ENCODE results near the gene EPHA3.
"Not testable (repeated sequence)": the region's sequence is repeated elsewhere in the genome, so short reads cannot be mapped to it uniquely, and the experiment has no call there.

The EPHA3 gene

DNA sequence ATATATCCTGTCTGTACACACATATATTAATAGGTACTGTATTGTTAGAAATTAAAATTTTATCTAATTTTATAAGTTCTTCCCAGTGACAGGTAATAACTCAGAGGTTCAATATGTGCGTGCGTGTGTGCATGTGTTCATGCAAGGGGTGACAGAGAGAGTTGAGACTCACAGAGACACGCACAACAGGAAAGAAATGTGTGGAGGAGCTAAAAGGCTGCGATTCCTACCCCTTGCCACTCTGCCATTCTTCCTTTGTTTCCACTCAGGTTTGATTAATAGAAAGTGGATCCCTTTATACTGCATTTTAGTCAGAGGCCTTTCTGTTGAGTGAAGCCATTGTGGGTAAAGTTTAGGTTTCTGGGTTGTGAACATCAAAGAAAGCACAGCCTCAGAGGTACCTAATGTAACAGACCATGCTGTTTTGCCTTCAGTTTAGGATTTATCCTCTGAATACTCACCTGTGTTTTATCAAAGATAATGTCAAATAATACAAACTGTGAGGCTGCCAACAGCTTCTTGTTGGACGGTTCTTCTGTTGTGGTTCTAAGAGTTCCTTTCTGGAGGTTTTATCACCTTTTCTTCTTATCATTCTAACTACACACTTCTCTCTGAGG, 182.3 kb downstream of the EPHA3 start:
- no peak for DNase-seq

DNA sequence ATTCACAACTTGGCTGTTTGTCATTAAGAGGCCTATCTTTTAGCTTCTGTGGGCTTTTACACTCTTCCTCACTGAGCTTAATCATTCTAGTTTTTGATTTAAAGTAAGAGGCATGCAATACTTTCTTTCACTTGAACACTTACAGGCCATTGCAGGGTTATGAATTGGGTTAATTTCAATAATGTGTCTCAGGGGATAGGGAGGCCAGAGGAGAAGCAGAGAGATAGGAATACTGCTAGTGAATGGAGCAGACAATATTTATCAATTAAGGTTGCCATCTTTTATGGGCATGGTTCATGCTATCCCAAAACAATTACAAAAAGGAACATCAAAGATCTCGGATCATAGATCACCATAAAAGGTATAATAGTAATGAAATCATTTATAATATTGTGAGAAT, 189.8 kb downstream of the EPHA3 start:
- DNase-seq = no peak

DNA sequence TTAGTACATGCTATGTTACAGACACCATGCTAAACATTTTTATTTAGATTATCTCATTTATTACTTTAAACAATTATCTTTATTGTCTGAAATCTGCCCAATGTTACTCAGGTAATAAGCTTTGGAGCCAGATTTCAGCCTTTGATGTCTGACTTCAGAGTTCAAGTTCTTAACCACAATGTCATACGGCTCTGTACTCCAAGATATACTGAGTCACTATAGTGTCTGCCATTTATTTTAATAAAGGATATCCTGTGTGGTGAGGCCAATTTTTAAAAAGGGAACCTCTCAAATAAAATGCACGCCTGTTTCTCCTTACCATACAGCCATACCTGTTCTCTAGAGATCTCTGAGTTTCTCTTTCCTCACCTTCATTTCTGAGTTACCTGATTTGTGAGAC, 193.1 kb downstream of the EPHA3 start:
- peak; percentile 21 for DNase-seq

DNA sequence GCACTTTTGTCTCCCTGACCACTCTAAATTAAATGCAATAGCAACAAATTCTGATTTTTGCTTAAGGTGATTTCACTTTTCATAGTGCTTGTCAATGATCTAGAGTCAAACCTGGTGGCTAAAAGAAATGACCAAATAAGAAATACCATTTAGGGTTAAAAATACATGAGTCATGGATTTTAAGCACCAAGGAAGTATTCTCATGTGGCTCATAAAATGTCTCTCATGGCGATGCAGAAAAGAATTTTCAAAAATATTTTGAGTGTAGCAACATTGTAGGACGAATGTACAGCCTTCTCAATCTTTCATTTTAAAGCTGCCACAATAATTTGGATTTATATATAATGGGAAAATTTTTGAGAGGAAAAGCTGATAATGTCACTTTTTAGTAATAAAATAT, 193.6 kb downstream of the EPHA3 start:
- DNase-seq = peak; percentile 49

DNA sequence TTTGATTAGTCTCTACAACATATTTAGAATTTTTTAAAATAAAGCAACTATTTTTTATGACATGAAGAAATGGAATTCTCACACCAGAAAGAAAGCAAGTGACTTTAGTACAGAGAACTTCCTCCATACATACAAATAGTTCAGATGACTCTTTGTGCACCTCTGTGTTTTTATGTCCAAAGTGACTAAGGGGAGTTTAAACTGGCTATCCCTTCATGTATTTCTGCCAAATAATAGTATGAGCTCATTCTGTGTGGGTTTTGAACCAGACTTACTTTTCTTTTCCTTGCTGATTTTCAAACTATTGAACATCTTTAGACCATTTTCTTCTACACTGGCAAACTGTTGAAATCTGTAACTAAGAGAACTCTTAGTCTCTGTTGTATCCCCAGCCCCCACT, 196.3 kb downstream of the EPHA3 start:
- DNase-seq = peak; percentile 74

DNA sequence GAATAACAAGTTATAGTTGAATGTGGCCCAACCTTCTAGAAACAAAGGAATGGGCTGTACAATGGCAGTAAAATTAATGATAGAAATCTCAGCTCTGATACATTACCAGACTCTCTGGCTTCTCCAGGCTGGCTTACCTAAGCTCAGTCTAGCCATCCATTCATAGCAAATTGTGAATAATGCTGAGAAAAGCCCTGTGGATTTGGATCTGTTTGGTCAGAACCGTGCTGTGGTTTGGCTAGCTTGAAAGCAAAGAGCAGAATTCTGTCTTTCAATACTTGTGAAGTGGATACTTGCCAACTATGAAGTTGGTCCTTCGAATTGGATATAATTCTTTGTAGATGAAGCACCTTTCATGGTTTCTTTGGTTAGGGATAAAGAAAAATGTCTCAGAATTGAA, 199.1 kb downstream of the EPHA3 start:
- peak; percentile 58 for DNase-seq

DNA sequence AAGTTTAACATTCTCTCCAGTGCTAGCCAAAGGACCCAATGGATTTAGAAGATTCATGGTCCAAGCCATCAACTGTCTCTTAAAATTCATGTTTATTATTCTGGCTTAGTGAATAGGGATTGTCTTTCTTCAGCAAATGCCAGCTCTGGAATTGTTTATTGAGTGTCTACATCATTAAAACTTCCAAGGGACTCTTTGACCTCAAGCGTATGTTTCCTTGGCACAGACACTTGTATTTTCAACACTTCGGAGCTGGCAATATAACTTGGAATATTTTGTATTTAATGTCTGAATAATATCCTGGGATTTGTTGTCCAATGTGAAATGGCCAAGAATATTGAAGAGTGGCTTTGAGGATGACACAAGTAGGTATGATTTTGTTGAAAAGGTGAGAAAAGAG, 204.2 kb downstream of the EPHA3 start:
- no peak for DNase-seq

DNA sequence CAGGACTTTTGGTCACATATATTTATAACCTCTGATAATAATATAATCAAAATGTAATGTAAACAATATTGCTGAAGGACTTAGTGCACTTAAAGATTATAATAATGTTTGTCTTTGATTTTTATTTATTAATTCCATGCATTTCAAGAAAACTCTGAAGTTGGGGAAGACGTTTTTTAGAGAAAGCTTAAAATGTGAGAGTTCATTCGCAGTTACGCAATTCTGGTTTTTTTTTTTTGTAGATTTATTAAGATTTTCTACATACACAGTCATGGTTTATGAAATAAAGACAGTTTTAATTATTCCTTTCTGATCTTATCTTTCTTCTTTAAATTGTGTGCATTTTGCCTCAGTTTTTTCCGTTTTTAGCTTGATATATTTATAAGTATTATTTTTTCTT, 204.7 kb downstream of the EPHA3 start:
- no peak for DNase-seq

DNA sequence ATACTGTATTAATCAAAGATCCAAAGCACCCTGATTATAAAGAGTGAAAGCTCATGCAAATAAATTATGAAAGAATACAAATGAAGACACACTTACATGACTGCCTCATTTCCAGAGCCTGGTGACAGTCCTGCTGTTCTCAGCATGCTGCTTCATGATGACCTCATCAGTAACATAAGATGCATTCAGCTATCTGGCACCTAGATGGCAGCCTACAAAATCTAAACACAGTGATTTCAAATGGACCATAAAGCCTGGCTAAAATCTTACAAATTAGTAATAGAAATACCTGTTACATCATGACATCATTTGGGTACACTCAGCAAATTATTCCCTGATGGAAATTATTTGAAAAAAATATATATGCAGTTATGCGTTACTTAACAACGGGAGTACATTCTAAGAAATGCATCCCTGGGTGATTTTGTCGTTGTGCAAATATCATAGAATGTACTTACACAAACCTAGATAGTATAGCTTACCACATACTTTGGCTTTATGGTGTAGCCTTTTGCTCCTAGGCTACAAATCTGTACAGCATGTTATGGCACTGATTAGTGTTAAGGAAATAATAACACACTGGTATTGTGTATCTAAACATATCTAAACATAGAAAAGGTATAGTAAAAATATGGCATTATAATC, 207.2 kb downstream of the EPHA3 start:
- peak; percentile 48 for DNase-seq

DNA sequence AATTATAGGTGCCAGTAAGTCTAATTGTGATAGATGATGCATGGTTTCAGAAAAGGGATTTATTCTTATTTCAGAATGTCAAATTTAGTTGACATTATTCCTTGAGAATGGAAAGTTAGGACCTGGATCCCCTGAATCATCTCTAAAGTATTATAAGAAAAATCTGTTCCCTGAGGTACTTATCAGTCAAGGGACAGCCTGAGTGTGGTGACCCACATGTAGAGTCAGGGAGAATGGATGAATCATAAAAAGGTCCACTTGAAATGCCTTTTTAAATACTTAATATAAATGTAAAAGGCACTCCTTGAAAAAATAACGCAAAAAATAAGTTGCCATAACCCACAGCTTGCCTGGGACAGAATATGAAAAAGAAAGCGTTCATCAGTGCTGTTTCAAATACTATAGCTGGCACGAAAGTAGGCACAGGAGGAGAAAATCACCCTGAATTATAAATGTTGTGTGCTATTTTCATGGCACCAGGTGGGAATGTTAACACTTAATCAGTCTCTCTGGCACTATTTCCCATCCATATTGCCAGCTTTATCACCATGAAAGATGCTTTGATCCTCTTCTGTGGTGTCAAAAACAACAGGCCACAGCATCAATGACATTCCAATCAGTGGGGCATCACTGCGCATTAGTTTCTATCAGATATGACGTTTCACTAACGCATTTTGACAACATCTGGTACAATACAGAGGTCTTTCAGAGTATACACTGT, 208.5 kb downstream of the EPHA3 start:
- DNase-seq = peak; percentile 14

DNA sequence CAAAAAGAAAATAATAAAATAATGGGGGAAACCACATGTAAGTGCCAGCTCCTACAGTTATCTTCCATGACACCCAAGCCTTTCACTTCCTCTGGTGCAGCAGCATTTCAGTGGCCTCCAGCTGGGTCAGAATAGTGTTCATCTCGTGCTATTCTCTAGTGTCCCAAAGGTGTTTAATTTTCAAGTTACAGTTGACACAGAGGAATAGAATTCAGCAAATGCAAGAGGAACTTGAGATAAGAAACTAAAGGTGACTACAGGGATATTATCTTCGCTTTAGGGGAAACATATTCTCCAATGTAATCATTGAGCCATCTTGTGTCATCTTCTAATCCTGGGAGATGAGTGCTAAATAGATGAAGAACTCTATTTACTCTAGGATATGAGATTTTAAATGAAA, 212.8 kb downstream of the EPHA3 start:
- DNase-seq = no peak

DNA sequence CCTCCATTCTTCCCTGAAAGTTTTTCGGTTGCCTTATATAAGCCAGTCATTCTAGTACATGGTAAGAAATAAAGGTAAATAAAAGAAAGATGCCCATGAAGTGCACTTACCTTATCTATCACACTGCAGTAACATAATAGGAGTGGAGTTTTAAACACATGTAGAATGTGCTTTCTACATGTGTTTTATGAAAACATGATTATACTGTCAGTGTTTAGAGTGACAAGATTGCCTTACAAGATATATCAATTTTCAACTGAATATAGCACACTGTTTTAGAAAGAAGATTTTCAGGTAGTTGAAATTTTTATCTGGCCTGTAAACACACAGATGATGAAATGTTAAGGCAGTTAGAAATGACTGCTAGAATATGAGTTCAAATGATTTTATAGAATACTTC, 219.6 kb downstream of the EPHA3 start:
- DNase-seq = no peak

DNA sequence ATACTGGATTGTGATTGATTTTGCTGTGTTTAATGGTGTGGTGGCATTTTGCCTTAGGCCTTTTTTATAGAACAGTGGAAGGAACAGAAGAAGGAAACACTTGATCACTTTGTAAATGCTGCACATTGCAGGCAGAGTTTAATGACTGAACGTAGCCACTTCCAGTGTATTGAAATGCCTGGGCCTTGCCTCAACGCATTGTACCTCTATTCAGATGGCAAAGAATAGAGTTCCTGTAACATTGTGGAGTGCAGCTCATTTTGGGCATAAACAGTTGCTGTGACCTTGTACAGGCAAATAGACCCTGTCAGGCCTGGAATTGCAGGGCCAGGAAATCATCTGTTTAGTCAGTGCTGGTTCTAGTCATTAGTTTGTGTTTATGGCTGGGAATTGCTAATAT, 225.0 kb downstream of the EPHA3 start:
- no peak for DNase-seq

DNA sequence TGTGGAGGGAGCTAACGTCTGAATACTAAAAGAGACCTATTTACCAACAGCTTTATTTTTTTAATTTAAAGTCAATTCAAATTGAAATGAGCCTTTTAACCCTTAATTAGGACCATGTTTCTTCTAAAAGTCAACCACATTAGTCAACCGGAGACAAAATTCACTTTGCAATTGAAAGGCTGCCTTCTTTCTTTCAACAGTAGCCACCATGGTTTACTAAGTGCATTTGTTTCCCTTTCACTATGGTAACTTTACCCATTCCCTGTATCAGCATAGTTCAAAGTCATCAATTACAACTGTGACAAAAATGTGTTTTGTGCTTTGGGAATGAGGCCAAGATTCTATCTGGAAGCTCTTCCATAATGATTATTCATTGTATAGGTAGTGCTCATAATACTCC, 225.4 kb downstream of the EPHA3 start:
- DNase-seq = peak; percentile 58

DNA sequence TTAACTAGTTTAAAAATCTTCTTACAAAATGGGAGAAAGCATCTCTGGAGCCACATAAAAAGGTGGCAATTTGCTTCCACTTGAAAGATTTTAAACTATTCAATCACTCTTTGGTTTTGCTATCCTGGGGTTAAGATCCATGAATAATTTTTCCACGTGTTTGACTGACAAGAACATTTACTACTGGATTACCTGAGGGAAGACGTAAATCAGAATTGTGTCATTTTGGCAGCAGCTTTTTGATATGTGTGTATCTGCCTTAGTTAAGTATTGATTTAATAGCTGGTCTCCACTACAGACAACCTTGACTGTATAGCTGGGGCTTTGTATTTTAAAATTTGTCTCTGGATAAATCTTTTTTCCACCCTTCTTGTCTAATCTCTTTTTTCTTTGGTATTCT, 228.3 kb downstream of the EPHA3 start:
- DNase-seq = no peak

DNA sequence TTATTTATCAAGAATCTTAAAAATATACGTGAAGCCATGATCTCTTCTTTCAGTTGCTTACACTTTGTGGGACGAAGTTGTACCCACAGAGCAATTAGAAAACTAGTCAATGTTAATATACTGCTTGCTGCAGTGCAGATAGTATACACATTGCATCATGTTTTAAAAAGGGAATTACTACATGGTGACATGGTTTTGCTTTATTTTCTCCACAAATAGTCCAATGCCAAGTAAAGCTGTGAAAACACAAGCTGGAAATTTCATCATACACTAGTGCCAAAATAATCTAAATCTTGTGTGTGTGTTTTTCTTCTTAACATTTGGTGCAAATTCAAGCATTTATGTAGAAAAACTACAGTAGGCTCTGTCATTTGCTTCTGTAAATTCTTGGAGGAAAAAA, 233.0 kb downstream of the EPHA3 start:
- DNase-seq = peak; percentile 23

DNA sequence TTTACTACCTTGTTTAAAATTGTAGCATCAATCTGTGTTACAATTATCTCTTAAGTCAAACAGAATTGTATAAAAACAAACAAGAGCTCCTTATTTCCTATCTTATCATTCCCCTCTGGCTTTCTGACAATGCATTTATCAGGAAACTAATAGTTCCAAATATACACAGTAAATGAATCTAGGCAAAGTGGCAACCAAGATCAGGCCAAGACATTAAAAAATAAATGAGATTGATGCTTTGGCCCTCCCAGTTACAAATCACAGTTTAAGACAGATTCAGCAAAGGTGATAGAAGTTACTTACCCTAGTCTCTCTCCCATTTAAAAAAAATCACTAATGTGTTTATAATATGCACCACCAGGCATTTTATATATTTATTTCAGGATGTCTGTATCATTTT, 236.7 kb downstream of the EPHA3 start:
- no peak for DNase-seq

DNA sequence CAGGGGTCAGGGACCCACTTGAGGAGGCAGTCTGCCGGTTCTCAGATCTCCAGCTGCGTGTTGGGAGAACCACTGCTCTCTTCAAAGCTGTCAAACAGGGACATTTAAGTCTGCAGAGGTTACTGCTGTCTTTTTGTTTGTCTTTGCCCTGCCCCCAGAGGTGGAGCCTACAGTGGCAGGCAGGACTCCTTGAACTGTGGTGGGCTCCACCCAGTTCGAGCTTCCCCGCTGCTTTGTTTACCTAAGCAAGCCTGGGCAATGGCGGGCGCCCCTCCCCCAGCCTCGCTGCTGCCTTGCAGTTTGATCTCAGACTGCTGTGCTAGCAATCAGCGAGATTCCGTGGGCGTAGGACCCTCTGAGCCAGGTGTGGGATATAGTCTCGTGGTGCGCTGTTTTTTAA, 243.5 kb downstream of the EPHA3 start:
- DNase-seq = not testable (repeated sequence)

DNA sequence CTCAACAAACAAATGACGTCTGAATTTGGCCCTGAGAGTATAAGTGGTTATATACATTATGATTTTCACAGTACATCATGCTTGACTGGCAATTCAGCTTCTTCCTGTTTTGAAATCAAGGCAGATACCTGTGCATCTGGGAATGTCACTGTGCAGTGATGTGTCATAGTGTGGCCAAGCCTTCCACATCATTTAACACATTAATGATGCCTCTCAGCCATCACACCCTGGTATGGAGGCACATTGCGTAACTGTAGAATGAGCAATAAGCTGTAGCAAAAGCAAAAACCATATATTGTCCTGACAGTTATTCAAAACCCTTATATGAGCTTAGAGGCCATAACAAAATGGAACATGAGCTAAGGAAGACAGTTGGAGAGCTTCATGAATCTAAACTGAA, 246.0 kb downstream of the EPHA3 start:
- peak; percentile 58 for DNase-seq

DNA sequence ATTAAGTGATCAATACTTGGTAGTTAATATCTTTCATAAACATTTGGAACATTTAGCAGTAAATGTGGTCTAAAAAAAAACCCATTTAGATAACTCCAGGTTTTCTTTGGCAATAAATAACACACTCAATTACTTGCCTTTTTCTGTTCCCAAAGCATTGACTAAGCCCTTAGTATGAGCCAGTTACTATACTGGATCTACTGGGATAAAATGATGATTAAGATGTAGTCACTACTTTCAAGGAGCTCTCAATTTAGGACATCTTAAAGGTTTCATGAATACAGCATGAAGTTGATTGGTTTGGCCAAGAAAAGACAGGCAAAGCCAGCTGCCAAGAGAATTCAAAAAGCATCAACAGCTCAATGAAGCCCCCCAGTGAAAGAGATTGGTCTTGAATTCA, 250.9 kb downstream of the EPHA3 start:
- DNase-seq = no peak

DNA sequence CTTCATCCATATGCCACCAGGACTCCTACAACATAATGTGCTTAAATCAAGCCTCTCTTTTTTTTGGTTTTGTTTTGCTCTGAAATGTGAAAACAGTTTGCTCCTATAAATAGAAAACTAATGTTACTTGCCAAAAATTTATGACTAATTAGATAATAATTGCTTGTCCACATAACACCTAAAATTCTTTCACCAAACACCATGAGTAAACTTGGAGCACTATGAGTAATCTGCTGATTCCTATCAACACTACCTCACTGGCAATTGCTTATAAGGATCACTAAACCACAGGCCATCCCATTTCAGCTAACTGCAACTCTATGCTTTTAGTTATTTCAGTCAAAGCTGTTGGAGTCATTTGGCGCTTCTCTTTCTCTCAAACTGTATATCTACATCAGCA, 252.7 kb downstream of the EPHA3 start:
- peak; percentile 88 for DNase-seq

DNA sequence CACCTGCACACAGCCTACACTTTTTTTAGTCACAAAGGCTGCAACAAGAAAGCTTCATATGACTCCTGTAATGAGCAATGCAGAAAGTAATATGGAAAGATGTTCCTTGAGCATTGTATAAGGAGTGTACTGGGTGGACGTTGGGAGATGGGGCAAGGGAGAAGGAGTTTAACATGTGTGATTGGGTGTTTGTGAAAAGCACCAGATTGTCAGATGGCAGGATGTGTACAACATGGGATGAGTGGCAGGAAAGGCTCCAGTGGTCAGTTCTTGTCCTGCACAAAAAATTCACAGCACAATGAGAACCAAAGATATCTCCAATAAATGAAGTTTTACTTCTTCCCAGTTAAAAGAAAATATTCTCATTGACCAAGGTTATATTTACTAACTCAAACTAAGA, 255.1 kb downstream of the EPHA3 start:
- DNase-seq = no peak

DNA sequence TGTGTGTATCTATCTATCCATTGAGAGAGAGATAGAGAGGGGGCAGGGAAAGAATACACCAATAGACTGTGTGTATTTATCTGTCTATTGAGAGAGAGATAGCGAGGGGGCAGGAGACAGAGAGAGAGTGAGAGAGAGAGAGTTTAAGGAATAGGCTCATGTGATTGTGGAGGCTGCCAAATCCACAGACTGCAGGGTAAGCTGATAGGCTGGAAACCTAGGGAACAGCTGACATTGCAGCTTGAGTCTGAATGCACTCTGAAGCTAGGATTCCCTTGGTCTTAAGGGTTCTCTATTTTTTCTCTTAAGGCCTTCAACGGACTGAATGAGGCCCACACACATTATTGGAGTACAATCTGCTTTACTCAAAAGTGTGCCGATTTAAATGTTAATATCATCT, 255.8 kb downstream of the EPHA3 start:
- no peak for DNase-seq

DNA sequence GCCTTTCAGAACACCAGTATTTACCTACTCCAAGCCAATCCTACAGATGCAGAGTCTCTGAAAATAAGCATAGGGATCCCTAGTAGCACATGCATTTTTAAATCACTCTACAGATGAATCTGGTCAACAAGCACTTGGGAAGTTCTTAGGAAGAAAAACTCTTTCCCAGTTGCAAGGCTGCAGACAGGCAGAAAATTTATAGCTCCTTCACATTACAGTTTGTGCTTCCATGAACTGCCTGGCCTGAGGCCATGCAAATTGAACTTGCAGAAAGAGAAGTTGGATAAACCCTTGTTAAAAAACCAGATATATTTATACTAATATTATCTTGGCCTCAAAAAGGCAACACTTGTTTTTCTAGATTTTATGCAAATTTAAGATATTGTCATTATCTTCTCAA, 256.9 kb downstream of the EPHA3 start:
- DNase-seq = peak; percentile 51
